Measurements from ENCODE around the gene FAM43B.
A peak's percentile ranks its signal among the peaks of the same experiment; 100 is the strongest.
"Not testable (repeated sequence)": the region's sequence is repeated elsewhere in the genome, so short reads cannot be mapped to it uniquely, and the experiment has no call there.

Gene FAM43B, protein sequence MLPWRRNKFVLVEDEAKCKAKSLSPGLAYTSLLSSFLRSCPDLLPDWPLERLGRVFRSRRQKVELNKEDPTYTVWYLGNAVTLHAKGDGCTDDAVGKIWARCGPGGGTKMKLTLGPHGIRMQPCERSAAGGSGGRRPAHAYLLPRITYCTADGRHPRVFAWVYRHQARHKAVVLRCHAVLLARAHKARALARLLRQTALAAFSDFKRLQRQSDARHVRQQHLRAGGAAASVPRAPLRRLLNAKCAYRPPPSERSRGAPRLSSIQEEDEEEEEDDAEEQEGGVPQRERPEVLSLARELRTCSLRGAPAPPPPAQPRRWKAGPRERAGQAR

DNA sequence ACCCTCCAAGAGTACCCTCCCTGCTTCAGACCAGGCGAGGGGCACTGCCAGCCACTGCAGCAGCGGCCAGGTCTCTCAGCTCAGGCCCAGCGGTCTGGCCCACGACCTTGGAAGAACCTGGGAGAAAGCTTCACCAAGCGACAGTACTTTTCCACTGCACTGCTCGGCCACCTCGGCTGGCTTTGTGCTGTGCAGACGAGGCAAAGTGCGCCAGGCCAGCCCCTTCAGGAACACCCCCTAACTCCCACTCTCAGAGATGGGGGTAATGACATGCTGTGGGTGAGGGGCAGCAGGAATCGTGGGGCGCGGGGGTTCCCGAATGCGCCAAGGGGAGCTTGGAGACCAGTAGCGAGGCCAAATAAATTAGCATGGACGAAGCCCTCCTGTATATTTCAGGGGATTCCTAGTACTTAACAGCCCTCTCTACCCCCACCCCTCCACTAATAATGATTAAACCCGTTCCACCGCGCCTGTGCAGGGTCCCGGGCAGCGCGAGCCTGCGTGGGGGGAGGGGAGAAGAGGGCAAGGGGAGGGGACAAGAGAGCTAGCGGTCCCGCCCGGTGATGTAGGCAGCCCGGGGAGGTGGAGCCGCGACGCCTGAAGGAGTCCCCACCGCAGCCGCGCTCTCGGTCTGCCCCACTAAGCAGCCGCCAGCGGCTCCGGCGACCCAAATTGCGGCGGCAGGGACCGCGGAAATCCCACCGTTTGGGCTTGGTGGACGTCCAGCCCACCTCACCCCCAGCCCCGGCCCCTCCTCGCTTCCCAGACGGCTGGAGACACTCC, at the start of gene FAM43B:
TSS of gene FAM43B (plus strand) at position 629 of the 783 bp plus-strand sequence. CDS start 401 bp downstream, outside the sequence.
- DNase-seq (ENCODE audit: low read depth in 1 of 2, low spot score in 1 of 2): no peak

- no peak for DNase-seq (ENCODE audit: low read depth in 1 of 2, low spot score in 1 of 2)
Observed at GRCh38 chr1:20505488-20505887, 46.9 kb upstream of the FAM43B start.

- DNase-seq (ENCODE audit: low read depth in 1 of 2, low spot score in 1 of 2): no peak
Observed at GRCh38 chr1:20507248-20507563, 45.2 kb upstream of the FAM43B start.

DNA sequence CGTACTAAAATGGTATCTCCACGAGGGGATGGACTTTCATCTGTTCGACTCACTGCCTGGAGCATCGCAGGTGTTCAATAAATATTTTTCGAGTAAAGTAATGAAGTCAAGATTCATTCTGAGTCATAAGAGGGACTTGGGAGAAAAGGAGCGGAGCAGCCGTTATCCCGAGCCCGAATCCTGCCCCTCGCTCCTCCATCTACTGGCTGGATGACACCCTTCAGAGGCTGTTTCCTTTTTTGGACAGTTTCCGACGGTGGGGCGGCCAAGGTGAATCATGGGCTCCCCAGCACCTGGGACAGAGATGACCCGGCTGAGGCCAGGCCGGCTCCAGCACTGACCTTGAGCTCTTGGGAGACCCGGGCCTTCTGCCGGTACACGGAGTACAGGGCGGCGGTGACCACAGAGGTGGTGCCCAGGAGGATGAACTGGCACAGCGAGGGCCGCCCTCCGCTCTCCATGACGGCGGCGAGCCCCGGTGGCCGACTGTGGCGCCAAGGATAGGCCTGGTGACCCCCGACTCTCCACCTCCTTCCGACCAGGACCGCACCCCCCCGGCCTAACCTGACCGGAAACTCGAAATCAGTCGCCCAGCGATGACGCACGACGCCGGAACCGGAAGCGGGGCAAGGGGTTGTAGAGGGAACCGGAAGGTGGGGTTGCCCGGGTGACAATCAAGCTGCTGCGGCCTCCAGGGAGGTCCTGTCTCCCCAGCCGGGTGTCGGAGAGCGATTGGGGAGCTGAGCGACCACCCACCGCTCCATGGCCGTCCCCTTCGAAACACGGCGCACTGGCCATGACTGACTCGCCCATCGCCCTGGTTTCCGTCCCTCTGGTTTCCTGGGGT, 44.6 kb upstream of the FAM43B start, which contains the start of gene MUL1:
TSS of gene MUL1 (minus strand) at position 588 of the 847 bp plus-strand sequence. CDS start at position 461, 127 bp downstream.
- peak; percentile 94 to 95 for DNase-seq (ENCODE audit: low read depth in 1 of 2, low spot score in 1 of 2)

DNA sequence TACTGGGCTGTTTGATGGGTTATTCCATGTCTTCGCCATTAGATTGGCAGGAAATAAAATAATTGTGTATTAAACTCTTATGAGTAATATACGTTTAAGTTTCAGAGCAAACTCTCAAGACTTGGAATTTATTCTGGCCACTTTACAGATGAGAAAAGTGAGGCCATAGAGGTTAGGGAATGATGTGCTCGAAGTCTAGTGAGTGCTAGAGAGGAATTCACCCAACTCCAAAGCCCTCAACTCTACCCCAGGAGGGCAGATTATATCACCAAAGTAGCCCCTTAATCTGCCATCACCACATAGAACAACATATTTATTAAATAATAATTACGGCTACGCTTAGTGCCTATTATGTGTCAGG, 44.0 kb upstream of the FAM43B start:
- DNase-seq (ENCODE audit: low read depth in 1 of 2, low spot score in 1 of 2): no peak

- no peak for DNase-seq (ENCODE audit: low read depth in 1 of 2, low spot score in 1 of 2)
Observed at GRCh38 chr1:20511518-20512428, 40.6 kb upstream of the FAM43B start.

- not testable (repeated sequence) for DNase-seq (ENCODE audit: low read depth in 1 of 2, low spot score in 1 of 2)
Observed at GRCh38 chr1:20519609-20520262, 32.6 kb upstream of the FAM43B start.

DNA sequence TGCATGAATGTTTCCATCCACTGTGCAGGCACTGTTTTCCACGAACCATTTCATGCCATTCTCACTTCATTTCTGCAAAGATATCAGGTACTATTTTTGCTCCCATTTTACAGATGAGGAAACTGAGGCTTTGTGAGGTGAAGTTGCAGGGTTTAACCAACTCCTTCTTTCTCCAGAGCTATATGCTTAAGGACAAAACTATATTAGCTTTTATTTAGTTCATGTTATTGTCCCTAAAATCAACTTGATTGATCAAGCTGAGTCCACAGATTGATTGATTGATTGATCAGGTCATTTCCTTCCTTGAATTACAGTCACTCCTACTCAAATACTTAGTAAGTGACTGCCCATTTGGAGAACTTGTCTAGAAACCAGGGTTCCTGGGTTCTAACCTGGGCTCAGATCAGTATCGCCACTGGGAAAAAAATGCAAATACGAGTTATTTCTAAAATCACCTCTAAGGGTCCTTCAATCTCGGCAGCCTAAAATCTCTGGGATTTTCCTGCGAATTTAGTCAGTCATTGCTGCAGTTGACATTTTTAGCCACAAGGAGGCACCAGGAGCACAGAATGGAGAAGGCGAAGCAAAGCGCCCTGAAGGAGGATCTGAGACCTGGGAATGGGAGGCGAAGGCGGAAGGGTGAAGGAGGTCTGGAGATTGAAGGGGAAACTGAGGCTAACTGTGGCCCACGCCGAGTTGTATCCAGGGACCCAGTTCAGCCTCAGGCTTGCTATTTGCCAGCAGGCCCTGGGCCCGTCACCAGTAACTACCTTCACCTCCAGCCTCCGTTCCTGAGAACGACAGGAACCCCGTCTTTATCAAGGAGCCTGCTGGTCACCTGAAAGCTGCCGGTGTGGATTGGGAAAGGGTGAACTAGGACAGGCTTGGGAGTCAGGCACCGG, 30.2 kb upstream of the FAM43B start:
- peak; percentile 28 to 63 for DNase-seq (ENCODE audit: low read depth in 1 of 2, low spot score in 1 of 2)

GRCh38 chr1:20526267-20526666, 26.1 kb upstream of the FAM43B start:
- no peak for DNase-seq (ENCODE audit: low read depth in 1 of 2, low spot score in 1 of 2)

- DNase-seq (ENCODE audit: low read depth in 1 of 2, low spot score in 1 of 2): no peak
Observed at GRCh38 chr1:20528221-20528620, 24.2 kb upstream of the FAM43B start.

- no peak for DNase-seq (ENCODE audit: low read depth in 1 of 2, low spot score in 1 of 2)
Observed at GRCh38 chr1:20530306-20530705, 22.1 kb upstream of the FAM43B start.

- DNase-seq (ENCODE audit: low read depth in 1 of 2, low spot score in 1 of 2): no peak
Observed at GRCh38 chr1:20530901-20531300, 21.5 kb upstream of the FAM43B start.

DNA sequence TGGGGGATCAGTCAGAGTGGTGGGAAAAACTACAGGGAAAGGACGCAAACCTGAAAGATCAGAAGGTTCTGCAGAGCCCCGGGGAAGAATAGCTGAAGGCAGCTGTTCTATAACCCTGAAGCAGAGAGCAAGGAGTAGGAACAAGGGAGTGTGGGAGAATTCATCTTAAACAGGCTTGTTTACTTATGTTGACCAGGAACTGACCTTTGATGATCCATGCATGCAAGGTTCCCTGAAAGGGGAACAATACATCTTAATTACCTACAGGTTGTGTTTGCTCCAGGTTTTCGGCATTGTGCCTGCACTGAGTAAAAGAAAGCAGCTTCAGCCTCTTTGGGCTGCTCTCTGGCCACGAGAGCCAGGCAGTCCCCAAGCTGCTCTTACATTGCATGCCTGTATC, 18.7 kb upstream of the FAM43B start:
- no peak for DNase-seq (ENCODE audit: low read depth in 1 of 2, low spot score in 1 of 2)

DNA sequence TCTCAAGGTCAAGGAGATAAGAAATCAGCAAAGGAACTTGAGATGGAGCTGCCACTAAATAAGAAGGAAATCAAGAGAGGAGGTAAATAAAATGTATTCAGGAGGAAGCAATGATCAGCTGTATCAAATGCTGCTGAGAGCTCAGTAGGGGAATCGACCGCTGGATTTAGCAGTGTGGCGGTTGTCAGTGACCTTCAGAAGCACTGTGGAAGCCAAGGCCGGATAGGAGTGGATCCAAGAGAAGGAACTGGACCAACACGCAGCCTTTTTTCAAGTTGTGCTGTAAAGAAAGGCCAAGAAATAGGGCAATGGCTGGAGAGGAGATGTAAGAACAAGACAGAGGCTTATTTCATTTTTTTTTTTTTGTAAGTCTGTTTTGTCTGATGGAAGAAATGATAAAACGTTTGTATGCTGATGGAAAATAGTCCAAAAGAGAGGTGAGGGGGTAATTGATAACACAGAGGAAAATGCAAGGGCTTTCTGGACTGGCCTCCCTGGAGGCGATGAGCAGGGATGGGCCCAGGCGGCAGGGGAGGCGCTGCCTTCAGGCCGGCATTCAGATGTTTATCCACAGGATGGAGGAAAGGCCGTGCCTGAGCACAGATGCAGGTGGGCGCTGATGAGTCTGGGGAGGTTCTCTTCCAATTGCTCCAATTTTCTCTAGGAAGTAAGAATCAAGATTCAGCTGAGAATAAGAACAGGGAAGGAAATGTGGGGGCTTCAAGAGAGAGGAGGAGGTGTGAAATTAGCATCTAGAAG, 17.5 kb upstream of the FAM43B start:
- no peak for DNase-seq (ENCODE audit: low read depth in 1 of 2, low spot score in 1 of 2)

GRCh38 chr1:20538227-20538626, 14.1 kb upstream of the FAM43B start:
- DNase-seq (ENCODE audit: low read depth in 1 of 2, low spot score in 1 of 2): no peak

DNA sequence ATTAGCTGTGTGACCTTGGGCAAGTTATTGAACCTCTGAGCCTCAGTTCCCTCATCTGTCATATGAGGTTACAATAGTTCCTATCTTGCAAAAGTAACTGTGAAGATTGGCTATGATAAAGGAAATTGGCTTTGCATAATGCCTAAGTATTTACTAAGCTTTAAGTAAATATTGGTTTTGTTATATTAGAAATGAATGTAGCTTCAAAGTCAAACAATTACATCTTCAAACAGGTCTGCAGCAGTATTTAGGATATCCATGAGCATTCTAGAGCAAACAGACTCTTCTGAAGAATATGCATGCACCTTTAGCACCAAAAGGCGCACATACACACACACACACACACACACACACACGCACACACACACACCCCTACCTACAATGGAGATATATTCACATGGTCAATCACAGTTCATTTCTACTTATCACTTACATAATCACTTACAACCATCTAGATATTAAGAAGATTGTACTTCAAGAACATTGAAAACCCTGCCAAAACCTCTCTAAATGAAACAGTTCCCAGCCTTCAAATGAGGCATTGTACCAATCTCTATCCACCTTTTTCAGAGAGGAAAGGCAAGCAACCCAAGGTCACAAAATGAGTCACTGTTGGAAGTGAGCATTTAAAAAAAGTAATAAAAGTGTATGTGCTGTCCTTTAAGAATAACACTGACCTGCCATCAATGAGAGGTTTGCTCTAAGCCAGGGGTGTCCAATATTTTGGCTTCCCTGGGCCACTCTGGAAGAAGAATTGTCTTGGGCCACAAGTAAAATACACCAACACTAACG, 13.4 kb upstream of the FAM43B start:
- DNase-seq (ENCODE audit: low read depth in 1 of 2, low spot score in 1 of 2): no peak

DNA sequence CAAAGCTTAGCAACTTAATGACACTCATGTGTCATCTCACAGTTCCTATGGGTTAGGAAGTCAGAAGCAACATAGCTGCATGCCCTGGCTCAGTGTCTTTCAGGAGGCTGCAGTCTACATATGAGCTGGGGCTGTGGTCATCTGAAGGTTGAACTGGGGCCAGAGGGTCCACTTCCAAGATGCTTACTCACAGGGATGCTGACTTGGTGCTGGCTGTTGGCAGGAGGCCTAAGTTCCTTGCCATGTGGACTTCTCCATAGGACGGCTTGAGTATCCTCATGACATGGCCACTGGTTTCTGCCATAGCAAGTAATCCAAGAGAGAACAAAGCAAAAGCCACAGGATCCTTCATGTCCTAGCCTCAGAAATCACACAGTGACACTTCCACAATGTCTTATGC, 12.1 kb upstream of the FAM43B start:
- DNase-seq (ENCODE audit: low read depth in 1 of 2, low spot score in 1 of 2): no peak

GRCh38 chr1:20546637-20547036, 5.7 kb upstream of the FAM43B start:
- no peak for DNase-seq (ENCODE audit: low read depth in 1 of 2, low spot score in 1 of 2)
